GM21737 (cell line): ENCODE data around the gene BCL10.
"Not testable (repeated sequence)": the region's sequence is repeated elsewhere in the genome, so short reads cannot be mapped to it uniquely, and the experiment has no call there.

Experiments
- ATAC-seq: cut with Tn5 transposase; IDR thresholded peaks from one replicate; pipeline ENCODE4 v1.9.1; 2021; ENCODE audit warnings: mild to moderate bottlenecking, moderate library complexity; ENCODE audit not compliant: unreplicated experiment

BCL10 gene

GRCh38 chr1:85268801-85269585, 7.4 kb downstream of the BCL10 start:
- ATAC-seq, result no peak

DNA sequence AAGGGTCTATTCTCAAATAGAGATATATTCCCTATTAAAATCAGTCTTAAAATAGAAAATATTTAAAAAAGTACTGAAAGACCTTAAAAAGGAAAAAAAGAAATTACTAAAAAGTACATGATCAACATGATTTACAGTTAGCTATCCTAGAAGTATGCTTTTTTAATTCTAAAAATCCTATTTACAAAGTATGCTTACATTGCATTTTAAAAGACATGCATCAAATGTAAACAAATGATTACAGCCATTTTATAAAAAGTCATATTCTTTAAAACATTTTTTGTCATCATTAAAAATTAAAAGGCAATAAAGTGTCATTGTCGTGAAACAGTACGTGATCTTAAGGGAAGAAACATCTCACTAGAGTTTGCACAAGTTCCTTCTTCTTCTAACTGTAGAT, 9.1 kb downstream of the BCL10 start:
- ATAC-seq, result no peak

GRCh38 chr1:85264150-85264549, 12.3 kb downstream of the BCL10 start:
- no peak for ATAC-seq

- ATAC-seq, result no peak
Observed at GRCh38 chr1:85262985-85263384, 13.4 kb downstream of the BCL10 start.

- peak; percentile 13 for ATAC-seq
Observed at GRCh38 chr1:85259912-85260274, 16.5 kb downstream of the BCL10 start.

GRCh38 chr1:85259118-85259911, 17.1 kb downstream of the BCL10 start, which contains the start of gene C1orf52:
TSS of gene C1orf52 (minus strand) at chr1:85259662. CDS start at chr1:85259633, 29 bp downstream.
- peak; percentile 99 for ATAC-seq

DNA sequence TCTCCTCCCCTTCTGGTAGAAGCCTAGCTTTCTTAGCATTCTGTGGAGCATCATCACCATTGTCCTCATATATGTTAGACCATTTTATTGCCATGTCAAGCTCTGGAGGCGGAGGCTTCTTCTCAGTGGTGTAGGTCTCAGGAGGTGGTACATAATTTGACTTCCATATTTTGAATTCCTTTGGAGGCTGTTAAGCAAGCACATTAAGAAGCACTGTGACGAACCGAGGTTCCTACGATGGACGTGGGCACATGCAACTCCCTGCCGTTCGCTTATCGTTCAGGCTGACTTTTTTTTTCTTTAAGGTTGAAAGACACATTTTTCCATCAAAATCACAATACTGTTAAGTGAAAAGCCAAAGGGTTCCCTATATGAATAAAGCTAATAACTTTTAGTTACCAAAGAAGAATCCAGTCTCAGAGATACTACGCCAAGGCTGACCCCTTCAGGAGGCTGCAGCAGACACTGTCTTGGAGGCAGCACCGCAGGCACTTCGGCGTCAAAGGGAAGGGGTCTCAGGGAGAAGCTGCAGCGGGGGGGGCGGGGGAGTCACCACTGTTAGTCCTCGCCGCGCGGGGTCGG, 17.8 kb downstream of the BCL10 start:
- no peak for ATAC-seq

DNA sequence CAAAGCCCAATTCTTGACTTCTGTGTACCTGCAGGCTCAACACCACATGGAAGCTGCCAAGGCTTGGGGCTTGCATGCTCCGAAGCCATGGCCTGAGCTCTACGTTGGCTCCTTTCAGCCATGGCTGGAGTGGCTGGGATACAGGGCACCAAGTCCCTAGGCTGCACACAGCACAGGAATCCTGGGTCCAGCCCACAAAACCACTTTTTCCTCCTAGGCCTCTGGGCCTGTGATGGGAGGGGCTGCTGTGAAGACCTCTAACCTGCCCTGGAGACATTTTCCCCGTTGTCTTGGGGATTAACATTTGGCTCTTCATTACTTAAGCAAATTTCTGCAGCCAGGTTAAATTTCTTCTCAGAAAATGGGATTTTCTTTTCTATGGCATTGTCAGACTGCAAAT, 27.4 kb downstream of the BCL10 start:
- ATAC-seq, result not testable (repeated sequence)

DNA sequence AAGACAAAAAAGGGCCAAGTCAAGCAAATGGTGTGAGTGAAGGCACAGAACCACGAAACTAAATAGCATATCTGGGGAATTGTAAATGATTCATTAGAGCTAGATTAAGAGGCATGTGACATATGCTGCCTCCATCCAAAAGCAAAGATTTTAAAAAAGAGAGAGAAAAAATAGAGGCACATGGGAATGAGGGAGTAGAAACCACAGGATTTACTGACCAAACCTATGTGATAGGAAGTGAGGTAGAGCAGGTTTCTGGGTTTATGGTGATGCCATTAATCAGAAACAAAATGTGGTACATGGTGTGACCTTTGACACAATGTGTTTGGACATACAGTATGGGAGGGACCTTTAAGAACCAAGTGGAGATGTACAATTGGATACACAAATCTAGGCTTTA, 30.5 kb downstream of the BCL10 start:
- no peak for ATAC-seq

GRCh38 chr1:85245456-85245855, 31.0 kb downstream of the BCL10 start:
- no peak for ATAC-seq

GRCh38 chr1:85244271-85245061, 32.0 kb downstream of the BCL10 start:
- no peak for ATAC-seq

DNA sequence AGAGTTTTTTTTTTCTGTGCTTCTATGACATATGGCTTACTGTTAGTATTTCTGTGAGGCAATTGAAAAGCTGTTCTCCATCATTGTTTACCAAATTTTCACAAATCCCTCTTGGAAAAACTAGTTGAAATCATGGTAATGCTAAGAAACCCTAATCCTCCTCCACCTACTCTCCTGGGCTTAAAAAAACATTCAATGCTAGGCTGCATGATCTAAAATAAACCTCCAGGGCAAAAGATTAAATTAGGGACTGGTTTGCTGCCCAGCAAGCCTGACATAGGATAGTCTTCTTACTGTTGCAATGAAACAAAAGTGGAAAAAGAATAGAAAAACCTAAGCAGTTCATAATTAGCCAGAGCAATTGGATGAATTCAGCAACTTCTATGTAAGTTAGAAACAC, 33.1 kb downstream of the BCL10 start:
- ATAC-seq, result no peak

DNA sequence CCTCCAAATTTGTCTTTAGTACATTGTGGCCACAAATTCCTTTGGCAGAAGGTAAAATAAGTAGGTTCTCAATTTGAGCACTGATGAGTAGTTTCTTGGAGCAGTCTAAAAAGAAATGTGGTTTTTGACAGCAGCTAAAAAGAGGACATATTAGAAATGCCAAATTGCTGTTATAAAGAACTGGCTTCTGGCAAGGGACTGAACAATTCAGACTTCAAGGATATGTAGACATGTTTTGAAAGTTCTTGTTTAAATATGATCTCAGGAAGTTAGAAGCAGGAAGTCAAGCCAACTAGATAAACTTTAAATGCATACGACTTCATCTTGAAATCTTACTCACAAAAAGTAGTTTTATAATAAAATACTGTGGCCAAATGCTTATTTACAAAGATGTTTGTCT, 35.8 kb downstream of the BCL10 start:
- no peak for ATAC-seq

DNA sequence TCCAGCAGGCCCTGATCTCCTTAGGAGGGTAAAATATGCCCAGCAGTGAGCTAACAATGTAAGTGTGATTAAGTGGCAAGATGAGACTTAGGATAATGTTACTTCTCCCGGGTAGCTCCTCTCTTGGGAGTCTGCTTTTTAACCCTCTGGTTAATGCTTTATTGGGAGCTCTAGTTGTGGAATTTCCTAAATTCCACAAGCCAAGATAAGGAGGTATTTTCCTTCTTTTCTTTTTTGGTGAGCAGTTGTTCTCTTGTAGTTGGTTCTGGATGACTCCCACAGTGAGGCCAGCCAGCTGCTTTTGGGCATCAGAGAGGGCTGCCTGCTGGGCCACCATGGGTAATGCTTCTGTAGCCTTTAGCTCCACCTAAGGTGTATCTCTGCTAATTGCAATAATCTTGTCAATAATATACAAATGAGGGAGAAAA, 36.2 kb downstream of the BCL10 start:
- ATAC-seq, result no peak

GRCh38 chr1:85237613-85238012, 38.8 kb downstream of the BCL10 start:
- no peak for ATAC-seq

DNA sequence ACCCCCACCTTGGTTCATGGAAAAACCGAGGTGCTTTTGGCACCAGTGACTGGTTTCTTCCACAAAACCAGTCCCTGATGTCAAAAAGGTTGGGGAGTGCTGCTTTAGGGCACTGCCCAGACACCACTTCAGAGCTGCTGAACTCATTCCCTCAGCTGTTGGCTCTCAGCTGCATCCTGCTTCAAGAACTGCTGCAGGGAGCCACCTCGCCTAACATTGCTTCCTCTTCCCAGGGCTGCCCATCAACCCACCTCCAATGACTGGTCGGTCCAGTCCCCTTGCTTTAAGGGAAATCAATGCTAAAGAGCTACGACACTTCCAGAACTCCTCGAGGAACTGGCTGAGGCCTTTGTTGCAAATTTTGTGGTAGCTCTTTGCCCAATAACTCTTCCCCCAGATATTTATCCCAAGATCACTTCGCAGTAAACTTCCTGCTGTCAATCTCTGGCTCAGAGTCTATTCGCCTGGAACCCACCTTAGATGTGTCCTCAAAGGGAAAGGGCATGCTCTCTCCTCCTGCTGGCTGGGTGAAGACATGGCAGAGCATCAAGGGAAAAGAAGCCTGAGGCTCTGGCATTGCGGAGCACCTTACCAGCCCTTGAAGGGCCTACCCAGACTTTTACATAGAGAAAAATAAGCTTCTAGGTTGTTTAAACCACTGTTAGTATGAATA, 46.0 kb downstream of the BCL10 start:
- no peak for ATAC-seq

DNA sequence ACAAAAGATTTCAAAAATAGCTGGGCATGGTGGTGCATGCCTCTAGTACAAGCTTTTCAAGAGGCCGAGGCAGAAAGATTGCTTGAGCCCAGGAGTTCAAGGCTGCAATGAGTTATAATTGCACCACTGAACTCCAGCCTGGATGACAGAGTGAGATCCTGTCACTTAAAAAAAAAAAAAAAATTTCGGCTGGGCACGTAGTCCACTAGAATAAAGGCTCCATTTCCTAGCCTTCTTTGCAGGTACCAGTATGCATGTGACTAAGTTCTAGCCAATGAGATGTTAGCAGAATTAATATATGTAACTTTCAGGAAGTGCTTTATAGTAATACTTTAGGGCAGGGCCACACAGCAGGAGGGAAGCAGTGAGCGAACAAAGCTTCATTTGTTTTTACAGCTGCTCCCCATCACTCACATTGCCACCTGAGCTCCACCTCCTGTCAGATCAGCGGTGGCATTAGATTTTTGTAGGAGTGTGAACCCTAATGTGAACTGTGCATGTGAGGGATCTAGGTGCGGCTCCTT, 46.8 kb downstream of the BCL10 start:
- no peak for ATAC-seq

DNA sequence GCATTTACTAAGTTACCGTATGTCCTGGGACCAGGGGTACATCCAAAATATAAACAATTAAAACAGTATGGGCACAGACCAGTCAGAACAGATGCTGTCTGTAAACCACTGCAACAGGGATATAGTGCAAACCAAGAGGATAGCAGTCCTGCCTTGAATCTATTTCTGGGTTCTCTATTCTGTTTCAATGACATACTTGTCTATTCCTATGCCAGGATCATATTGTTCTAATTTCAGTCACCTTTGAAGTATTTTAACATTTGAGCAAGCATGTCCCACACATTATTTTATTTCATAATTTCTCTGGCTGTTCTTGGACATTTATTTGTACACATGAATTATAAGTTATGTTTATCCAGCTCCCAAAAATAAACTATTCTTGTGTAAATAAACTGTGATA, 47.5 kb downstream of the BCL10 start:
- no peak for ATAC-seq

DNA sequence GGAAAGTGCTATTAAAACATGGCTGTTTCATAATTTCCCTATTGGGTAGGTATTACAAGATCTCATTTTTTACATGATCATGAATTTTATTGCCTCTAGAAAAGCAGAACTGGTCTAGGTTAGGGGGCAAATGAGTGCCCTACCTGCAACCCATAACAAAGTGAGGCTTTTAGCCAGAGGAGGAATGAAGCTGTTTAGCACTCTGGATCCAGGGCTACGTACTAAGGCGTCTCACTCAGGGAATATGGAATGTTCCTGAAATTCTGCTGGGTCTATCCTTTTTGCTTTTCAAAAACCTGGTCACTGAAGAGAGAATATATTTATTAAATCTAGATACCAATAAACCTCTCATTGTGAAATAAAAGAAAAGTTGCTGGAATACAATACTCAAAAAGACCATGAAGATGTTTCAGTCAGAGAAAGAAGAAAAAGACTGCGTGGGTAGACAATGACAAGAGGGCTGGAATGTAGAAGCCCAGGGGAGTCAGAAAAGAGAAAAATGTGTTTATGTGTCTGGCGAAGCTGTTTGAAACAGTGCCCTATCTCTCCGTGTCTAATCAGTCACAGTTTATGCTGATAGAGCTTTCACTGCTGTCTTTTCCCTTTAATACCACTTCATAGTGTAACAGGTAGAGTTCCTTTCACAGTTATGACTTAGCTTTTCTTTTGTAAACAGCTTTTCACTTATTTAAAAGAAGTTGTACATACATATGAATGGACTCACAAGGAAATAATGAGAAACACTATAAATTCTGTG, 50.6 kb downstream of the BCL10 start:
- no peak for ATAC-seq
